ENCODE measurements around the gene TMPRSS4. TPM values are rescaled to one million over a fixed set of nuclear protein-coding genes. Genes with fewer than 3 reads are reported as not detected.

Gene TMPRSS4
- total RNA-seq, 1 donor from 2014 or later, result not detected

DNA sequence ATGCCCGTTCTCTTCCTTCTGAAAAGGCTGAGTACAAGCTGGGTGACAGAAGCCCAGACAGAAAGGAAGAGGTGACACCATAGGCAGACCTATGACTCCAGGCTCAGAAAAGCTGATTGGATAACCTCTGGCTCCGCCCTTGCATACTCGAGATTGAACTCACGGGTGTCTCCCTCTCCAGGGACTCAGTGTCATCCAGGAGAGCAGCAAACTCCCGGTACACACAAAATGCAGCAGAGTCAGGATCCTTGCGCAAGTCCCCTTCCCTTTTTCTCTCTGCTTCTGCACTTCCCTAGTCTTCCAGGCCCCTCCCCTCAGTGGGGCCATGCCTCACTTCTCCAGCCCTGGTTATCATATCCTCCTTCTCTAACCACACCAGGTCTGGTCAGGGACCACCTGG is 65.9 kb downstream of the TMPRSS4 start:
- DNase-seq (ENCODE audit: low spot score), result no peak
- Mint-ChIP-seq H3K27ac (no peak overlapping the region), H3K9me3 (no peaks in the 10 kb centered on the region), H3K27me3 (ENCODE audit: insufficient read depth) (peaks cover 45% of the 10 kb centered on the region), H3K4me1 (ENCODE audit: low read depth) (peaks cover 17% of the 10 kb centered on the region), H3K36me3 (ENCODE audit: low read depth) (no peaks in the 10 kb centered on the region), H3K4me3 (no peak overlapping the region)
- intact Hi-C loops (cut with micrococcal nuclease), result no loop called here

DNA sequence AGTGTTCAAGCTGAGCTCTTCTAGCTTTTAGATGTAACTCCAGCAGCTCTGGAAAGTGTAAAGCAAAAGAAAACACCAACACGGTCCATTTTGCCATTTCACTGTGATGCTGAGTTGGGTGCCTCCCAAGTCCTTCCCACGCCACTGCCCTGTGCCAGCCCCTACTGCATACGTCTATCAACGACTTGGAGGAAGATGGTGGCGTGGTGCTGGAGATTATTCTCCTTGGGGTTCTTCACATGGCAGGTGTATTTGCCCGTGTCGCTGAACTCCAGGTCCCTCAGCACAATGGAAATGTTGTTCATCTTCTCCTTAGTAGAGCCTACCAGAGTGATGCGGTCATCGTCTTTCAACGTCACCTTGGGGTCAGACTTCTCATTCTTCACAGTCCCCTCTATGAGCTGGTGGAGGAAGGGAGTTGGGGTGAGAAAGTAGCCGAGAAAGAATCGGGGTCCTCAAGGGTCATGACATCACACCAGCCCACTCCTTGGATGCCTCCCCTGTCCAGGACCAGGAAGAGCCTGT is 66.8 kb downstream of the TMPRSS4 start:
- Mint-ChIP-seq H3K27me3 (ENCODE audit: insufficient read depth) (peaks cover 47% of the 10 kb centered on the region), H3K27ac (no peak overlapping the region), H3K4me3 (no peak overlapping the region), H3K4me1 (ENCODE audit: low read depth) (peaks cover 17% of the 10 kb centered on the region), H3K36me3 (ENCODE audit: low read depth) (no peaks in the 10 kb centered on the region), H3K9me3 (no peaks in the 10 kb centered on the region)
- intact Hi-C loops (cut with micrococcal nuclease), result loop anchor here (2.0 kb wide), 2 partner anchors 215 to 467 kb away; partner anchors contain the start of gene UBE4A
- no peak for DNase-seq (ENCODE audit: low spot score)

DNA sequence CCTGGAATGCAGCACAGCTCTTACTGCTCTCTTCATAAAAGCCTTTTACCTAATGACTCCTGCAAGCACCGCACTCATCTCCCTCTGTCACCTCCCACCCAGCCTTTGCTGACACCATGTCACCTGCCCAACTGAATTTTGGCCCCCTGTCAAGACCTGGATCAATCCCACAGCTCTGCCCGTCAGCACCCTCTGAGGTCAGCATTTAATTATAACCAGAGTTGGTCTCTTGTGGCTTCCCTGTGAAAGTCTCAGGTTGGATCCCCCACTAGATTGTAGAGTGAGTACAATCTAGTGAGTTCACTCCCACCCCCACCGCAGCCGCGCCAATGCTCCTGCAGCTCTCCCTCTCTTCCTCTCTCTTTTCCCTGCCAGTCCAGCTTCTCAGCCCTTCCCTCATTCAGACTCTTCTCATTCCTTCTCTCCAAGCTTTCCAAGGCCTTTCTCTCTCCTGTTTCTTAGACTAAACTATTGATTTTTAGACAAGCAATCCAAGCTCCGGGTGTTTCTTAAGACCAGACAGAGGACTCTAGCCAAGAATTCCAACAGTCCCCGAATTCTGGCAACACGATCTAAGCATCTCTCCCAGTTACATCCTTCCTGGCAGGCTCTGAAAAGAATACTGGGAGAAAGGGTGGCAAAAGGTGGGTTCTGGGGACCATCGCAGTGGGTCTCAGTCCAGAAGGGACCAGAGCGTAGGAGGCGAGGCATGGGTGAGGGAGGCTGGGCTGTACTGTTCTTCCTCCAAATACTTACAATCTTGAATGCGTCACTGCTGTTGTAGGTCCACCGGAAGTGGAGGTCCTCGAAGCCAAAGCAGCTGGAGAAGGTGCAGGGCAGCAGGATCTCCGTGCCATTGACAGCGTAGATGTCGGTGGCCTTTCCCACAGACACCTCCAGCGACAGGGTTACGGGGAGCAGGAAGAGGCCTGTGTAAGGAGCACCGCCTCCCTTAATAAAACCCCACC is 67.7 kb downstream of the TMPRSS4 start:
- Mint-ChIP-seq H3K27me3 (ENCODE audit: insufficient read depth) (peaks cover 41% of the 10 kb centered on the region), H3K36me3 (ENCODE audit: low read depth) (no peaks in the 10 kb centered on the region), H3K4me3 (peak overlapping the region; percentile 87), H3K9me3 (no peaks in the 10 kb centered on the region), H3K27ac (peak overlapping the region; percentile 9), H3K4me1 (ENCODE audit: low read depth) (peaks cover 17% of the 10 kb centered on the region)
- intact Hi-C loops (cut with micrococcal nuclease), result loop anchor here (1.0 to 5.0 kb wide), 12 partner anchors 9 to 515 kb away; partner anchors contain the start of genes ATP5MG, CD3D, CD3G and UBE4A
- no peak for DNase-seq (ENCODE audit: low spot score)

DNA sequence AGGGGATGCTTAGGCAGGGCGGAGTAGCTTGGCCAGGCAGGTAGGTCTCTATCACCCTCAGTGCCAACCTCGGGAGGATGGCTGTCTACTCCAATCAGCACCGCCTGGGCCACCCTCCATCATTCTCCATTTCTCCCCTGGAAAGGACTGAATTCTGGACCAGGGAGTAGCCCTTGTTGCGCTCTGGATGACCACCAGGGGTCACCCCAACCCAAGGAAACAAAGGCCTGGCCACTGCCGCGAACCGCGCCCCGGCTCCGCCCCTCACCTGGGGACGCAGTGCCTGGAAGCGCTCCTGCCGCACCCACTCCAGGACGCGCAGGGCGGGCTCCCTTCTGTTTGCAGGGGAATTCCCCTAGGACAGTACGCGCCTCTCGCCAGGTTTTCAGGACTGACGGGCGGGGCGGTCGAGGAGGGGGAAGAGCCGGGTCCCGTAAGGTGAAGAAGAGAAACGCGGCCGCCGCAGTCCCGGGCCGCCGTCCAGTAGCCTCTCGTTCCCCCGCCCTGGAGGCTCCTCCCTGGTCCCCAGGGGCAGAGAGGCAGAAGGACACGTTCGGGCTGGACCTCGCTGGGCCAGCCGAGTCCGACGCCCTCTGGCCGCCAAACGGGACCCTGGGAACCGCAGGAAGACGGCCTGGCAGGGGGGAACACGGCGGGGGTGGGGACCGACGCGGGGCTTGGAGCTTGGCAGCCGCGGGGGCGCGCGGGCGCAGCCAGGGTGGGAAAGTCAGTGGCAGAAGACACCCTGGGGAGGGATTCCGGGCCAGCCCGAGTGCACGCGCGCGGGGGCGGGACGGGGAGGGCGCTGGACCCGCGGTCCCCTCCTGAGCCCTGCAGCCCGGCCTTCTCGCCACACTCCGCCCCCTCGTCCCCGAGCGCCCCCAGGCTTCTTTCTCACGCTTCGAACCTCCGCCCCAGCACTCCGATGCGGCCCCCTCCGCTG is 68.7 kb downstream of the TMPRSS4 start:
- intact Hi-C loops (cut with micrococcal nuclease), result loop anchor here (1.0 to 5.0 kb wide), 12 partner anchors 8 to 514 kb away; partner anchors contain the start of genes ATP5MG, CD3D, CD3G and UBE4A
- Mint-ChIP-seq H3K4me3 (peak overlapping the region; percentile 87), H3K27ac (peak overlapping the region; percentile 70), H3K27me3 (ENCODE audit: insufficient read depth) (peaks cover 48% of the 10 kb centered on the region), H3K36me3 (ENCODE audit: low read depth) (no peaks in the 10 kb centered on the region), H3K9me3 (no peaks in the 10 kb centered on the region), H3K4me1 (ENCODE audit: low read depth) (peaks cover 17% of the 10 kb centered on the region)
- peak; percentile 86 for DNase-seq (ENCODE audit: low spot score)

DNA sequence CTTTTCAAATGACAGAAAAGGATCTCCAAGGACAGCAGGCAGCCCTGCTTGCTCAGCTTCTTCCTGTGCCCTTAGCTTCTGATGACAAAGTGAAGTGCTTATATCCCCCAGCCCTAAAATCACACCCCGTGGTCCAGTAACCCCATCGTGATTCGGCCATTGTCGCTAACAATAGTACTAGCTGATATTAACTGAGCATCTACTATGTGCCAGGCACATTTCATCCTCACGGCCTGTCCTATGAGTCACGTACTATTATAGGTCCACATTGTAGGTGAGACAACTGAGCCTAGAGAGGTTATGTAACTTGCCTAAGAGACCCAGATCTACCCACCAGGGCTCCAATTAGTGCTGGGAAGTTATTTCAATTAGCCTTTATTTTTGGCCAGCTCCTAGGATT is 69.7 kb downstream of the TMPRSS4 start:
- Mint-ChIP-seq H3K9me3 (no peaks in the 10 kb centered on the region), H3K27me3 (ENCODE audit: insufficient read depth) (peaks cover 53% of the 10 kb centered on the region), H3K27ac (peak overlapping the region; percentile 66), H3K4me1 (ENCODE audit: low read depth) (peaks cover 17% of the 10 kb centered on the region), H3K4me3 (peak overlapping the region; percentile 85), H3K36me3 (ENCODE audit: low read depth) (no peaks in the 10 kb centered on the region)
- intact Hi-C loops (cut with micrococcal nuclease), result loop anchor here (5.0 kb wide), 2 partner anchors 96 to 196 kb away; partner anchors contain the start of genes CD3D and CD3G
- no peak for DNase-seq (ENCODE audit: low spot score)

DNA sequence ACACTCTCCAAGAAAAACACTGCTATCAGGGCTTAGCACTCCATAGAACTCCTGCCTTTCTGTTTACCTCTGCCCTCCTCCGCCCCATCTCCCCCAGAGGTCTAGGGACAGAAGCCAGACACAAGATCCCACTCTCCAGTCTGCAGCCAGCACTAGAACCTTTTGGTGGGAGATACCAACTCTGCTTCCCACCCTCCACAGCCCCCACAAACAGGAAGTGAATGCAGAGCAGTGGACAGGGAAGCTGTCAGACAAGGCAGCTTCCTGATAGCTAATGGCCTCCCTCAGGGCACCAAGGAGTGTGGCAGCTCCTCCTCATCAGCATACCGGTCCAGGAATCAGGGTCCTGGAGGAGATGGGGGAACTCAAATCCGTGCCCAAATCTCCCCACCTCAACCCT is 70.6 kb downstream of the TMPRSS4 start:
- H3K27me3 Mint-ChIP-seq (ENCODE audit: insufficient read depth), result peaks cover 59% of the 10 kb centered on the region
- intact Hi-C loops (cut with micrococcal nuclease), result loop anchor here (5.0 kb wide), 2 partner anchors 95 to 195 kb away; partner anchors contain the start of genes CD3D and CD3G
- H3K36me3 Mint-ChIP-seq (ENCODE audit: low read depth), result no peaks in the 10 kb centered on the region

DNA sequence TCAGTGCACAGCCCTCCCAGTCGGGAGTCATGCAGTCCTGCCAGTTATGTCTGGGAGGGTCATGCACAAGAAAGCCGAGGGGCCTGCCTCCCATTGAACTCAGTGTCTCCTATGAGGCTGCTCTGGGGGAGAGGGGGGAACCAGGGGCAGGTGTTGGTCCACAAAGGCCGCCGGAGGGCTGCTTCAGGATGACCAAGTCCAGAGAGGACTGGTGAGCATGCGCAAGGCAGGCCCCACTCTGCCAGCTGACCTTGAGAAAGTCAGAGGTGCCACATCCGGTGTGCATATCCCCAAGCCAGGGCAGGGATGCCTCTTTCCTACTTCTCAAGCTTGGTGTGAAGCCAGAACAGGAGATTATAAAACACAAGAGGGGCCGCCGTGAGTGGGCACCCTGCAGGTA is 71.4 kb downstream of the TMPRSS4 start:
- Mint-ChIP-seq H3K27ac (no peak overlapping the region), H3K4me1 (ENCODE audit: low read depth) (peaks cover 7% of the 10 kb centered on the region), H3K4me3 (no peak overlapping the region), H3K27me3 (ENCODE audit: insufficient read depth) (peaks cover 60% of the 10 kb centered on the region), H3K36me3 (ENCODE audit: low read depth) (no peaks in the 10 kb centered on the region), H3K9me3 (no peaks in the 10 kb centered on the region)
- no peak for DNase-seq (ENCODE audit: low spot score)
- intact Hi-C loops (cut with micrococcal nuclease), result loop anchor here (5.0 kb wide), 2 partner anchors 94 to 194 kb away; partner anchors contain the start of genes CD3D and CD3G

More for the DNA sequence above, 70.6 kb downstream of the TMPRSS4 start:
- no peak overlapping the region for H3K27ac Mint-ChIP-seq
- peaks cover 14% of the 10 kb centered on the region for H3K4me1 Mint-ChIP-seq (ENCODE audit: low read depth)
- no peak overlapping the region for H3K4me3 Mint-ChIP-seq
- H3K9me3 Mint-ChIP-seq, result no peaks in the 10 kb centered on the region
- no peak for DNase-seq (ENCODE audit: low spot score)

DNA sequence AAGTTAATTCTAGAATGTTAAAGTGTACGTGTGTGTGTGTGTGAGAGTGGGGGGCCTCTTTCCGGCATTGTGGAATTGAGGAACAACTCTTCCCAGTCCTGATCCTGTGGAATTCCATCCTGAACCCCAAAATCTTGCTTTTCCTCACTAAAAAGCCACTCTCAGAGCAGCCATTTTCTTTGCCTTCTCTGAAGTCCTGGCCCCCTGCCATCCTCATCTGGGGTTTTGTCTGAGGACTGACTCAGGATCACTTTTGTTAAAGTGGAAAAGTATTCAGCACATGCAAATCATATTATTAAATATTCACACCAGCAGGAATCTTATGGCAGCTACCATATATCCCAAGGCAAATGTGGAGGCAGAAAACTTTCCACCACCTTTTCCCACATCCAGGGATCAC is 72.0 kb downstream of the TMPRSS4 start:
- Mint-ChIP-seq H3K4me3 (no peak overlapping the region), H3K36me3 (ENCODE audit: low read depth) (no peaks in the 10 kb centered on the region), H3K9me3 (no peaks in the 10 kb centered on the region), H3K4me1 (ENCODE audit: low read depth) (peaks cover 6% of the 10 kb centered on the region), H3K27ac (no peak overlapping the region), H3K27me3 (ENCODE audit: insufficient read depth) (peaks cover 61% of the 10 kb centered on the region)
- intact Hi-C loops (cut with micrococcal nuclease), result loop anchor here (5.0 kb wide), 2 partner anchors 93 to 193 kb away; partner anchors contain the start of genes CD3D and CD3G
- no peak for DNase-seq (ENCODE audit: low spot score)

DNA sequence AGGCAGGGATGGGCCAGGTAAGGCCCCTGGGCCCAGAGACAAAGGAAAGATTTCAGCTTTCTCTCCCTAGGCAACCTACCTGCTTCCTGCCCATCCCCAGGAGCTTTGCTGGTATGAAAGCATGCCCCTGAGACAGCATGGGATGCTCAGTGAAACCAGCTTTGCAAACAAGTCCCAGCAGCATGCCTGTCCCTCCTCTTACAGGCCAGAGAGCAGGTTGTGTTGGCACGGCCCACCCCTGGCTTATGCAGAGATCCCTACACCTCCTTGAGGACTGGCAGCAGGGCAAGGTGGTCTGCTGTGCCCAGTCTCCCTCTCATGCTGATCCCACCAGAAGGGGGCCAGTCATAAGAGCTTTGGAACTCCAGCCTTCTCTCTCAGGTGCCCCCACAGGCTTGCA is 72.6 kb downstream of the TMPRSS4 start:
- intact Hi-C loops (cut with micrococcal nuclease), result loop anchor here (5.0 kb wide), 2 partner anchors 93 to 193 kb away; partner anchors contain the start of genes CD3D and CD3G
- H3K4me3 Mint-ChIP-seq, result no peak overlapping the region
- H3K27ac Mint-ChIP-seq, result no peak overlapping the region
- H3K27me3 Mint-ChIP-seq (ENCODE audit: insufficient read depth), result peaks cover 61% of the 10 kb centered on the region
- H3K9me3 Mint-ChIP-seq, result no peaks in the 10 kb centered on the region
- H3K36me3 Mint-ChIP-seq (ENCODE audit: low read depth), result no peaks in the 10 kb centered on the region
- no peak for DNase-seq (ENCODE audit: low spot score)
- H3K4me1 Mint-ChIP-seq (ENCODE audit: low read depth), result peaks cover 6% of the 10 kb centered on the region

DNA sequence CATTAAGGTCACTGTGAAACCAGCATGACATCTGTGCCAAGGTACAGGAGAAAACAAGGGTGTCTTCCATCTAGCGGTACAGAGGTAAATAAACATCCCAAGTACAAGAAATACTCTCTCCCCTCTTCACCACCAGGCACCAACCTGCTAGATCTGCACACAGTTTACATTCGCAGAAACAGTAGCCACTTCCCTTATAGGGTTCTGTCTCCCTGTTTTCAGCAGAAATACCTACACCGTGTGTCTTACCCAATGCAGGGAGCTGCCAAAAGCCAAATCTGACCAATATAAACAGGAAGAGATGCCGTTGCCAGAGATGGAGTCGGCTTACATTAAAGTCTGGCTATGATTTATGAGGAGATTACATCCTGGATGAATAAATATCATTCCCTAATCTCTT is 74.6 kb downstream of the TMPRSS4 start:
- Mint-ChIP-seq H3K9me3 (no peaks in the 10 kb centered on the region), H3K4me3 (peak overlapping the region; percentile 50), H3K27ac (no peak overlapping the region), H3K27me3 (ENCODE audit: insufficient read depth) (peaks cover 66% of the 10 kb centered on the region), H3K4me1 (ENCODE audit: low read depth) (peaks cover 4% of the 10 kb centered on the region), H3K36me3 (ENCODE audit: low read depth) (no peaks in the 10 kb centered on the region)
- no peak for DNase-seq (ENCODE audit: low spot score)
- intact Hi-C loops (cut with micrococcal nuclease), result no loop called here

DNA sequence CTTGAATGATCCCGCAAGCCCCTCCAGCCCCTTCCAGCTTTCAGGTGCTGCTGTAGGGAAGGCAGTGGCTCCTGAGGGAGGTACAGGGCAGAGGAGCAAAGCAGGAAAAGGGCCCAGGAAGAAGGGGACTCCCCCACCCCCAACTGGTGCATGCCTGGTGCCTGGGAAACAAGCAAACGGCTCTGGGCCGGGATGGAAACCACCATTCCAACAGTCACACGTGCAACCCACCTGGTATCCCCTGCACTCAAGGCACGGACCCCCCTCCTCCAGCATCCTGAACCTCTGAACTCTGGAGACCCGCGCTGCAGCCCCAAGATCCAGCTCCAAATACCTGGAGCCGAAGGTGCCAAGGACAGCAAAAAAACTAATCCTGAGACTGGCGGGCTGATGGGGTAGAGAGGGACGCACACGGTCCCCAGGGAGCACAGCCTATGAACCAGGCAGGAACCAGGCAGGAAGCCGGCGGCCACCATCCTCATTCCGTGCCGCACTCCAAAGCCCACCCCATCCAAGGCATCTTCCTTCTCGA is 75.2 kb downstream of the TMPRSS4 start:
- Mint-ChIP-seq H3K9me3 (no peaks in the 10 kb centered on the region), H3K4me3 (peak overlapping the region; percentile 15), H3K27ac (no peak overlapping the region), H3K27me3 (ENCODE audit: insufficient read depth) (peaks cover 69% of the 10 kb centered on the region), H3K36me3 (ENCODE audit: low read depth) (no peaks in the 10 kb centered on the region), H3K4me1 (ENCODE audit: low read depth) (peaks cover 8% of the 10 kb centered on the region)
- intact Hi-C loops (cut with micrococcal nuclease), result no loop called here
- no peak for DNase-seq (ENCODE audit: low spot score)

Measured in activated T-helper 1 cell treated with anti-CD3 and anti-CD28 coated beads, Interleukin-12 subunit alpha, Interleukin-12 subunit beta, Interleukin-2, Interleukin-4 antibody, amounts not matched to agents 30 ng/mL and 10 ng/mL and 1 ng/mL, durations not matched to agents 14 hours and 24 hours and 36 hours (primary cell).